ENCODE results near the gene ADAMTSL4. TPM values are rescaled to one million over a fixed set of nuclear protein-coding genes. Genes with fewer than 3 reads are reported as not detected.
"Not testable (repeated sequence)": the region's sequence is repeated elsewhere in the genome, so short reads cannot be mapped to it uniquely, and the experiment has no call there.

The ADAMTSL4 gene
- total and polyA plus RNA-seq, 12 donors = 1.7 to 34.4 (median 9.2) TPM

- Histone ChIP-seq H3K9me3 (replicated peaks in 1 of 3) (no peaks in the 10 kb centered on the region), H3K4me1 (replicated peaks in 1 of 2) (peaks cover 36 to 38% of the 10 kb centered on the region in 2 donors), H3K27ac (peak overlapping the region; percentile 93 to 100 (median 100)), H3K4me3 (peak overlapping the region; percentile 67 to 99 (median 92)), H3K27me3 (no peaks in the 10 kb centered on the region), H3K36me3 (replicated peaks in 1 of 2) (peaks cover 0 to 42% of the 10 kb centered on the region in 2 donors)
- peak; percentile 12 to 67 for TF ChIP-seq POLR2A (IDR thresholded peaks at IDR 0.05)
- no peak for TF ChIP-seq CTCF (IDR thresholded peaks at IDR 0.05)
- intact Hi-C loops (cut with DNase I) = loop anchor here (5.0 kb wide), 2 partner anchors 39 to 44 kb away; no protein-coding TSS in a partner anchor
- DNase-seq = peak; percentile 70 to 85 (median 78)
- WGBS, 4 donors = 0% methylated on average over 38 to 50 of the region's 50 CpGs
These were observed 29.3 kb downstream of the ADAMTSL4 start for GRCh38 chr1:150578272-150579109.

GRCh38 chr1:150579110-150579944 is 30.1 kb downstream of the ADAMTSL4 start, which contains the start of gene MCL1:
Gene MCL1, minus strand, starts transcription at chr1:150579610. Its CDS starts 80 bp downstream, at chr1:150579530.
- DNase-seq = peak; percentile 92 to 97 (median 97)
- H3K4me1 ChIP-seq (replicated peaks in 1 of 2) = peaks cover 27 to 29% of the 10 kb centered on the region in 2 donors
- H3K36me3 ChIP-seq (replicated peaks in 1 of 2) = peaks cover 0 to 33% of the 10 kb centered on the region in 2 donors
- intact Hi-C loops (cut with DNase I) = loop anchor here (5.0 kb wide), 2 partner anchors 38 to 43 kb away; no protein-coding TSS in a partner anchor
- TF ChIP-seq CTCF (IDR thresholded peaks at IDR 0.05) (peak in 4 of 6 experiments; percentile 12 to 29 (median 19)), POLR2A (IDR thresholded peaks at IDR 0.05) (peak; percentile 98)
- H3K9me3 ChIP-seq (replicated peaks in 1 of 3) = no peaks in the 10 kb centered on the region
- peak within 1 kb of the TSS; percentile 93 to 100 (median 100) for H3K27ac ChIP-seq
- 0 to 1% (median 0%) methylated on average over 14 to 94 of the region's 94 CpGs for WGBS, 4 donors
- peak within 1 kb of the TSS; percentile 67 to 99 (median 92) for H3K4me3 ChIP-seq
- no peaks in the 10 kb centered on the region for H3K27me3 ChIP-seq

- WGBS, 4 donors = 64 to 73% (median 71%) methylated on average over 14 to 15 of the region's 15 CpGs
- Histone ChIP-seq H3K4me1 (replicated peaks in 1 of 2) (peaks cover 20 to 22% of the 10 kb centered on the region in 2 donors), H3K27me3 (no peaks in the 10 kb centered on the region), H3K27ac (peak overlapping the region; percentile 83 to 100 (median 100)), H3K4me3 (peak overlapping the region in 2 of 4 donors; percentile 27 to 96), H3K9me3 (replicated peaks in 1 of 3) (no peaks in the 10 kb centered on the region), H3K36me3 (replicated peaks in 1 of 2) (peaks cover 0 to 26% of the 10 kb centered on the region in 2 donors)
- intact Hi-C loops (cut with DNase I) = loop anchor here (5.0 kb wide), 2 partner anchors 37 to 42 kb away; no protein-coding TSS in a partner anchor
- DNase-seq = peak in 1 of 7 donors; percentile 17
- no peak for TF ChIP-seq POLR2A (IDR thresholded peaks at IDR 0.05)
- TF ChIP-seq CTCF (IDR thresholded peaks at IDR 0.05) = no peak
These were observed 30.9 kb downstream of the ADAMTSL4 start for GRCh38 chr1:150579945-150580642.

- 88 to 97% (median 95%) methylated on average over 1 to 3 of the region's 3 CpGs for WGBS, 4 donors
- Histone ChIP-seq H3K4me1 (replicated peaks in 1 of 2) (peaks cover 11 to 13% of the 10 kb centered on the region in 2 donors), H3K36me3 (replicated peaks in 1 of 2) (peaks cover 0 to 17% of the 10 kb centered on the region in 2 donors)
- H3K9me3 ChIP-seq (replicated peaks in 1 of 3); intact Hi-C loops (cut with DNase I); H3K27me3 ChIP-seq; H3K4me3 ChIP-seq; H3K27ac ChIP-seq: not testable (repeated sequence)
- peak in 1 of 7 donors; percentile 11 for DNase-seq
These were observed 31.8 kb downstream of the ADAMTSL4 start for GRCh38 chr1:150580966-150581365.

- intact Hi-C loops (cut with DNase I); H3K9me3 ChIP-seq (replicated peaks in 1 of 3); H3K27ac ChIP-seq; H3K27me3 ChIP-seq; H3K4me1 ChIP-seq (replicated peaks in 1 of 2); H3K4me3 ChIP-seq: not testable (repeated sequence)
- 95 to 99% (median 98%) methylated on average over 5 to 7 of the region's 7 CpGs for WGBS, 4 donors
- DNase-seq = peak in 1 of 7 donors; percentile 16
- peaks cover 0 to 12% of the 10 kb centered on the region in 2 donors for H3K36me3 ChIP-seq (replicated peaks in 1 of 2)
These were observed 32.2 kb downstream of the ADAMTSL4 start for GRCh38 chr1:150581437-150581836.

- peak in 1 of 7 donors; percentile 13 for DNase-seq
- H3K36me3 ChIP-seq (replicated peaks in 1 of 2); H3K4me3 ChIP-seq; H3K27me3 ChIP-seq; H3K4me1 ChIP-seq (replicated peaks in 1 of 2); H3K9me3 ChIP-seq (replicated peaks in 1 of 3); intact Hi-C loops (cut with DNase I); H3K27ac ChIP-seq: not testable (repeated sequence)
- WGBS, 4 donors = 96 to 98% (median 97%) methylated on average over 14 of the region's 14 CpGs
These were observed 32.8 kb downstream of the ADAMTSL4 start for GRCh38 chr1:150581962-150582361.
